CD4-positive, CD25-positive, alpha-beta regulatory T cell (primary cell): Measurements from ENCODE around the gene RTCB. TPM values are rescaled to one million over a fixed set of nuclear protein-coding genes. Genes with fewer than 3 reads are reported as not detected.
A peak's percentile ranks its signal among the peaks of the same experiment; 100 is the strongest.

Experiments used
- ATAC-seq, 2 donors: fragments of 150-1000 bp; cut with Tn5 transposase; one replicate each; pipeline ENCODE4 v1.10.0; 2021; ENCODE audit warnings: low read depth in 2 of 2, moderate number of reproducible peaks in 2 of 2, moderate library complexity in 1 of 2
- DNase-seq, 3 donors: peaks; one replicate each; pipeline versions ENCODE4 v3.0.0 to v3.0.0-alpha.2; 2012 to 2022; ENCODE audit warnings: mixed read lengths in 1 of 3
- H3K27ac ChIP-seq: one replicate; pipeline ENCODE4 v1.7.0; 2013; ENCODE audit warnings: mild to moderate bottlenecking, low read length; ENCODE audit not compliant: insufficient read depth, poor library complexity, severe bottlenecking
- H3K27me3 ChIP-seq: one replicate; pipeline ENCODE4 v1.7.0; 2013; ENCODE audit warnings: low read length; ENCODE audit not compliant: control insufficient read depth, insufficient read depth
- H3K36me3 ChIP-seq: one replicate; pipeline ENCODE4 v1.7.0; 2013; ENCODE audit warnings: mild to moderate bottlenecking, low read length, moderate library complexity; ENCODE audit not compliant: control insufficient read depth, insufficient read depth
- H3K4me1 ChIP-seq: 2 replicates; pipeline ENCODE4 v1.7.0; 2013; ENCODE audit warnings: mild to moderate bottlenecking, low read length; ENCODE audit not compliant: insufficient read depth, control insufficient read depth, poor library complexity, severe bottlenecking
- H3K4me3 ChIP-seq: one replicate; pipeline ENCODE4 v1.7.0; 2013; ENCODE audit warnings: low read depth, mild to moderate bottlenecking, low read length, moderate library complexity
- H3K9me3 ChIP-seq, 2 experiments: 1 replicate in 1 of 2; 2 replicates in 1 of 2; pipeline ENCODE4 v1.7.0; 2013; ENCODE audit warnings: low read length in 2 of 2, mild to moderate bottlenecking in 1 of 2, moderate library complexity in 1 of 2; ENCODE audit not compliant: control insufficient read depth in 2 of 2
- H3K27ac Mint-ChIP-seq, 3 donors: one replicate each; pipeline ENCODE4 v1.8.0; 2020 to 2022; ENCODE audit warnings: mild to moderate bottlenecking in 3 of 3, mixed read lengths in 3 of 3, moderate library complexity in 2 of 3
- H3K27me3 Mint-ChIP-seq: one replicate; pipeline ENCODE4 v1.8.0; 2022; ENCODE audit warnings: mild to moderate bottlenecking, mixed read lengths
- H3K36me3 Mint-ChIP-seq: one replicate; pipeline ENCODE4 v1.8.0; 2020; ENCODE audit warnings: mixed read lengths
- H3K4me1 Mint-ChIP-seq, 4 donors: one replicate each; pipeline ENCODE4 v1.8.0; 2020 to 2022; ENCODE audit warnings: mixed read lengths in 4 of 4, mild to moderate bottlenecking in 1 of 4
- H3K4me3 Mint-ChIP-seq, 4 donors: one replicate each; pipeline ENCODE4 v1.8.0; 2020 to 2022; ENCODE audit warnings: mild to moderate bottlenecking in 4 of 4, mixed read lengths in 4 of 4, moderate library complexity in 3 of 4
- H3K9me3 Mint-ChIP-seq, 7 donors: one replicate each; pipeline ENCODE4 v1.8.0; 2020 to 2022; ENCODE audit warnings: mixed read lengths in 7 of 7, mild to moderate bottlenecking in 3 of 7, moderate library complexity in 2 of 7
- polyA plus RNA-seq, 4 donors: library from polyadenylated mRNA; unstranded; fragments of 300-500 nt; fragmentation: Illumina TruSeq; gene quantifications; one replicate each; pipeline ENCODE4 v1.2.3, GENCODE V29; 2021
- total RNA-seq: library from RNA; stranded (reverse); gene quantifications from one replicate; pipeline ENCODE4 v1.2.3, GENCODE V29; 2022

Gene RTCB
- total and polyA plus RNA-seq, 5 donors from 2014 or later, result 39.0 to 125 (median 112) TPM

DNA sequence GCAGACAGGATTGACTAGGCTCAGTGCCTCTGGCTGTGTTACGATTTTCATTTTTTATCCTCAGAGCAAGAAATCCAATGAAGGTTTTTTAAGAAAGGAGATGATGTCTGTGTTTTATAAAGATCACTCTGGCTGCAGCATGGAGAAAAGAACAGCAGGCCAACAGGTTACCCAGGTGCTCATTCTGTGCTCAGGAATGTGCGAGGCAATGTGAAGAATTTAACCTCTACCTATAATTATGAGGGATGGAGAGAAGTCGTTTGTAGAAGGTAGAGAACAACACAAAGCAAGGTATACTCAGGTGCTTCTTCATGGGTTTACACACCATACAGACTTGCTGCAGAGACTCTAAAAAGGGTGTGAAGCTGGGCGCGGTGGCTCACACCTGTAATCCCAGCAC, 10.0 kb upstream of the RTCB start:
- no peaks in the 10 kb centered on the region for H3K36me3 Mint-ChIP-seq
- no peaks in the 10 kb centered on the region for H3K9me3 Mint-ChIP-seq
- Histone ChIP-seq H3K9me3 (no peaks in the 10 kb centered on the region), H3K4me3 (no peak overlapping the region), H3K36me3 (no peaks in the 10 kb centered on the region), H3K4me1 (no peaks in the 10 kb centered on the region), H3K27me3 (peaks cover 15% of the 10 kb centered on the region), H3K27ac (no peak overlapping the region)
- no peaks in the 10 kb centered on the region for H3K4me1 Mint-ChIP-seq
- H3K27me3 Mint-ChIP-seq, result peaks cover 59% of the 10 kb centered on the region
- no peak for DNase-seq
- ATAC-seq, result no peak
- H3K27ac Mint-ChIP-seq, result no peak overlapping the region
- H3K4me3 Mint-ChIP-seq, result no peak overlapping the region

GRCh38 chr22:32421484-32421883, 9.4 kb upstream of the RTCB start:
- peaks cover 64% of the 10 kb centered on the region for H3K27me3 Mint-ChIP-seq
- H3K4me1 ChIP-seq, result no peaks in the 10 kb centered on the region
- H3K4me3 ChIP-seq, result no peak overlapping the region
- no peaks in the 10 kb centered on the region for H3K36me3 ChIP-seq
- H3K4me3 Mint-ChIP-seq, result no peak overlapping the region
- H3K27ac Mint-ChIP-seq, result no peak overlapping the region
- H3K9me3 ChIP-seq, result no peaks in the 10 kb centered on the region
- no peak for ATAC-seq
- H3K9me3 Mint-ChIP-seq, result no peaks in the 10 kb centered on the region
- no peaks in the 10 kb centered on the region for H3K4me1 Mint-ChIP-seq
- no peak overlapping the region for H3K27ac ChIP-seq
- peaks cover 15% of the 10 kb centered on the region for H3K27me3 ChIP-seq
- DNase-seq, result no peak
- H3K36me3 Mint-ChIP-seq, result no peaks in the 10 kb centered on the region

DNA sequence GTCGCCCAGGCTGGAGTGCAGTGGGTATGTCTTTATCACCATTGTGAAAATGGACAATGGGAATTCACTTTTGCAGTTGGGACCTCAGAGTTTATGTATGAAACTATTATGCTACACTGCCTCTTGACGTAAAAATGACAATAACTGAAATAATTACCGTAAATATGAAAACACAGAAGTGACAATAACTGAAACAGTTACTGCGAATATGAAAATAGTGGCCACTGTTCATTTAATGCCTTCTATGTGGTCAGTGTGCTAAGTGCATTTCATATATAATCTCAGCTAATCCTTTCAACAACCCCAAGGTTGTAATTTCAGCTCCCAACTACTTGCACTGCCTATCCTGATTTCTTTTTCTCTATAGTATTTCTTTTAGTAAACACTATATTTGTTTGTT, 5.9 kb upstream of the RTCB start:
- Histone ChIP-seq H3K36me3 (no peaks in the 10 kb centered on the region), H3K4me3 (no peak overlapping the region), H3K27ac (no peak overlapping the region), H3K9me3 (no peaks in the 10 kb centered on the region), H3K27me3 (peaks cover 13% of the 10 kb centered on the region), H3K4me1 (peaks cover under 1% of the 10 kb centered on the region)
- ATAC-seq, result no peak
- no peaks in the 10 kb centered on the region for H3K9me3 Mint-ChIP-seq
- DNase-seq, result no peak
- H3K27ac Mint-ChIP-seq, result no peak overlapping the region
- peaks cover 59% of the 10 kb centered on the region for H3K27me3 Mint-ChIP-seq
- peaks cover 0 to 6% (median 4%) of the 10 kb centered on the region in 4 donors for H3K4me1 Mint-ChIP-seq
- no peak overlapping the region for H3K4me3 Mint-ChIP-seq
- H3K36me3 Mint-ChIP-seq, result no peaks in the 10 kb centered on the region

- H3K27me3 ChIP-seq, result peaks cover 5% of the 10 kb centered on the region
- Mint-ChIP-seq H3K4me3 (no peak overlapping the region), H3K27me3 (peaks cover 51% of the 10 kb centered on the region), H3K4me1 (peaks cover 7 to 19% (median 13%) of the 10 kb centered on the region in 4 donors), H3K9me3 (no peaks in the 10 kb centered on the region), H3K27ac (no peak overlapping the region), H3K36me3 (no peaks in the 10 kb centered on the region)
- no peaks in the 10 kb centered on the region for H3K36me3 ChIP-seq
- H3K4me3 ChIP-seq, result no peak overlapping the region
- no peak for ATAC-seq
- no peak for DNase-seq
- H3K27ac ChIP-seq, result no peak overlapping the region
- H3K9me3 ChIP-seq, result no peaks in the 10 kb centered on the region
- H3K4me1 ChIP-seq, result peaks cover 9% of the 10 kb centered on the region
Measured at GRCh38 chr22:32416556-32417085, 4.6 kb upstream of the RTCB start.

DNA sequence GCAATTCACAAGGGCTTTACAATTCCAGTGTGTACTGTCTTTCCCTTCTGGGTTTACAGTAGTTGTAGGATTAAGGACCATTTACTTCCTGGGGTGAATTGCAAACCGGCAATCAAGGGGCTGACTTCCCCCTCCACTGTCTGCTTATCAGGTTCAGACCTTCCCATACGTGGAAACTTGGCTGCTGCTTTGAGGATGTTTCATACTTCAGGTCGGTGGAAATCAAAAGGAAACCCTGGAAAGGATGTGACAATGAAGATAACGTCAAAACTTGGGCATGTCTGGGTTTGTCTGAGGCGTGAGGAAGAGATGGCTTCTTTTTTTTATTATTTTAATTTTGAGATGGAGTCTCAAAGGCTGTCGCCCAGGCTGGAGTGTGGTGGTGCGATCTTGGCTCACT, 2.1 kb upstream of the RTCB start:
- H3K36me3 ChIP-seq, result no peaks in the 10 kb centered on the region
- H3K27me3 Mint-ChIP-seq, result peaks cover 40% of the 10 kb centered on the region
- H3K4me1 ChIP-seq, result peaks cover 27% of the 10 kb centered on the region
- no peaks in the 10 kb centered on the region for H3K9me3 ChIP-seq
- no peak overlapping the region for H3K27ac ChIP-seq
- ATAC-seq (no peak), DNase-seq (no peak)
- H3K4me3 ChIP-seq, result no peak overlapping the region
- peak overlapping the region in 2 of 4 donors; percentile 1 to 34 for H3K4me3 Mint-ChIP-seq
- peaks cover 6% of the 10 kb centered on the region for H3K36me3 Mint-ChIP-seq
- no peak overlapping the region for H3K27ac Mint-ChIP-seq
- no peaks in the 10 kb centered on the region for H3K9me3 Mint-ChIP-seq
- H3K4me1 Mint-ChIP-seq, result peaks cover 17 to 41% (median 33%) of the 10 kb centered on the region in 4 donors
- H3K27me3 ChIP-seq, result peaks cover 1% of the 10 kb centered on the region

DNA sequence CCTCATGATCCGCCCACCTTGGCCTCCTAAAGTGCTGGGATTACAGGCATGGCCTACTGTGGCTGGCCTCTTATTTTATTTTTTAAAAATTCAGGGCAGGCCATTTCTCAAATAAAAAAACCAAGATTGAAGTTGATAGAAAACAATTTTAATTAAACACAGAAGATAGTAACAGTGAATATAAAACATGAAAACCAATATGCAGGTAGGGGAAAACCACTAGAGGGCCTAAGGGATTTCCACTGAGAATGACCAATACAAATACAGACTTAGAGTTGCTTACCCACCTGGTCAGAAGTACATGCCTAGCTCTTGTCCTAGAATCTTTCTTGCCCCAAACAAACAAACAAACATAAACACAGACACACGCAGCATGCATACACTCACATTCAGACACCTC, 1.7 kb upstream of the RTCB start:
- Histone ChIP-seq H3K27me3 (peaks cover 1% of the 10 kb centered on the region), H3K9me3 (no peaks in the 10 kb centered on the region), H3K27ac (no peak overlapping the region), H3K36me3 (peaks cover under 1% of the 10 kb centered on the region), H3K4me3 (no peak overlapping the region), H3K4me1 (peaks cover 27% of the 10 kb centered on the region)
- peaks cover 35% of the 10 kb centered on the region for H3K27me3 Mint-ChIP-seq
- no peaks in the 10 kb centered on the region for H3K9me3 Mint-ChIP-seq
- H3K4me1 Mint-ChIP-seq, result peaks cover 17 to 43% (median 38%) of the 10 kb centered on the region in 4 donors
- H3K27ac Mint-ChIP-seq, result no peak overlapping the region
- no peak for ATAC-seq
- peaks cover 9% of the 10 kb centered on the region for H3K36me3 Mint-ChIP-seq
- H3K4me3 Mint-ChIP-seq, result peak overlapping the region in 3 of 4 donors; percentile 1 to 85 (median 34)
- peak in 1 of 3 donors; percentile 6 for DNase-seq

GRCh38 chr22:32411402-32411801, 645 bp downstream of the RTCB start:
- DNase-seq (peak in 1 of 3 donors; percentile 35), ATAC-seq (peak; percentile 16 to 29)
- Mint-ChIP-seq H3K27me3 (peaks cover 17% of the 10 kb centered on the region), H3K9me3 (no peaks in the 10 kb centered on the region), H3K4me1 (peaks cover 17 to 60% (median 52%) of the 10 kb centered on the region in 4 donors), H3K27ac (peak overlapping the region; percentile 91 to 97 (median 97)), H3K36me3 (peaks cover 28% of the 10 kb centered on the region), H3K4me3 (peak overlapping the region; percentile 97 to 100 (median 98))
- Histone ChIP-seq H3K4me3 (peak overlapping the region; percentile 99), H3K9me3 (no peaks in the 10 kb centered on the region), H3K27ac (peak overlapping the region; percentile 77), H3K4me1 (peaks cover 27% of the 10 kb centered on the region), H3K27me3 (no peaks in the 10 kb centered on the region), H3K36me3 (peaks cover 22% of the 10 kb centered on the region)

GRCh38 chr22:32410459-32410858, 1.6 kb downstream of the RTCB start:
- ATAC-seq (no peak), DNase-seq (no peak)
- H3K27ac Mint-ChIP-seq, result peak overlapping the region in 2 of 3 donors; percentile 63 to 97
- H3K4me1 Mint-ChIP-seq, result peaks cover 17 to 55% (median 53%) of the 10 kb centered on the region in 4 donors
- H3K9me3 Mint-ChIP-seq, result no peaks in the 10 kb centered on the region
- peak overlapping the region; percentile 99 for H3K4me3 ChIP-seq
- peaks cover 9% of the 10 kb centered on the region for H3K27me3 Mint-ChIP-seq
- no peaks in the 10 kb centered on the region for H3K9me3 ChIP-seq
- H3K36me3 ChIP-seq, result peaks cover 30% of the 10 kb centered on the region
- no peak overlapping the region for H3K27ac ChIP-seq
- H3K4me1 ChIP-seq, result peaks cover 27% of the 10 kb centered on the region
- H3K4me3 Mint-ChIP-seq, result peak overlapping the region; percentile 97 to 100 (median 98)
- no peaks in the 10 kb centered on the region for H3K27me3 ChIP-seq
- peaks cover 35% of the 10 kb centered on the region for H3K36me3 Mint-ChIP-seq
